HG02571 (cell line): ENCODE data around the gene AFF4.

ENCODE experiments used
- ATAC-seq: cut with Tn5 transposase; IDR thresholded peaks from one replicate; pipeline ENCODE4 v1.9.1; 2021; ENCODE audit warnings: mild to moderate bottlenecking, moderate library complexity; ENCODE audit not compliant: unreplicated experiment

AFF4 gene

GRCh38 chr5:132829742-132830435 is 133.5 kb downstream of the AFF4 start:
- ATAC-seq, result peak; percentile 78

GRCh38 chr5:132828846-132829494 is 134.5 kb downstream of the AFF4 start:
- no peak for ATAC-seq

DNA sequence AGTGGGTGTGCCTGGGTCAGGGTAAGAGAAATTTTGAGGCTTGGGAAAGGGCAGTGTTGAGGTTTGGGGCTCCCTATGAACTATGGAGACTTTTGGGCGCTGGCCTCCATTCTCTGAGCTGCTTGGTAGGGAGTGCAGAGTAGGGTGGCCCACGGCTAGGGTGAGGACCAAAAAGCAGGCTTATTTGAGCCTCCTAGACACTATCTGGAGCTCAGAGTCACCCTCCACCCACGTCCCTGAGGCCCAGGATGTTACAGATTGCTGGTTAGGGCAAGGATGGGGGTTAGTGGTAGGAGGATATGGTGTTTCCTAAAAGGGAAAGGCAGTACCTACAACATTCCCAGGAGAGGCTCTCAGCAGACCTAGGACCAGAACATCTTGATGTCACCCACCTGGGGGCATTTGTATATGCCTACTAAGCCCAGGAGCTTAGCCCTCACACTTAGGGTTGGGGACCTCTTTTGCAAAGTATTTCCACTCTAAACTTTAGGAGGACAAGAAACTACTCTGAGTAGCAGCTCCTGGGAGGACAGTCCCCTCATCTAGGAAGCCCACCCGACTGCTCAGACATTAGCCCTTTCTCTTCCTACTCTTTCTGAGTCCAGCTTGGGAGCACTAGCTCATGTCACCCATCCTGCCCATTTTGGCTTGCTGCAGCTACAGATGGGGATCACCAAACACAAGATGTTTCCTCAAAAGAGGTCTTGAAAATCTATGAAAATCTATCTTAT is 135.3 kb downstream of the AFF4 start:
- ATAC-seq, result no peak

- no peak for ATAC-seq
These were observed 136.9 kb downstream of the AFF4 start for GRCh38 chr5:132826424-132827082.

DNA sequence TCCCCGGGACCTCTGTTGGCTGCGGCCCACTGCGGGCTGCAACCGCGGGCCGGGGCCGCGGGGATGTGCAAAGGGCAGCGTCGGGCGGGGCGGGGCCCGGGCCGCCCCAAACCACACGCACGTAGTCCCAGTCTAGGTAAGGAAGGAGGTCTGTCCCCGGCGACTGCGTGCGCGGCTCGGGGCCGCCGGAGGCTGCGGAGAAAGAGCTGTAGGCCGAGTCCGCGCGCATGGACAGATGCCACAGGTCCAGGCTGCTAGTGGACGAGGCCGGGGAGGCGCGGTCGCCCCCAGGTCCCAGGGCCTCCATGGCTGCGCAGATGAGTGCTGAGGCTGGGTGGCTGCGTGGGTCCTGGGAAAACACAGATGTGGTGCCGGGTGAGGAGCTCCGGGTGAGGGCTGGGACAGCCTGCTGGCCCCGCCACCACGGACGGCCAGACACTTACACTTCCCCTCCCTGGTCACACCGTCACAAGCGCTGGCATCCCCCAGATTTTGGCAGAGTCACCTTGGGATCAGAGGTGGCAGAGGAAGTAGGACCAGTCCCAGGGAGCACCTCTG is 137.5 kb downstream of the AFF4 start:
- no peak for ATAC-seq
